GM23248 (cell line): ENCODE measurements around the gene SPG7.

Experiments
- EZH2 ChIP-seq: fragments of 200-600 bp; sonication (generic); IDR thresholded peaks from 2 replicates; pipeline ENCODE4 v1.6.1; 2018; ENCODE audit warnings: antibody characterized with exemption, mild to moderate bottlenecking; ENCODE audit not compliant: insufficient read depth, poor library complexity, severe bottlenecking
- EZH2phosphoT487 ChIP-seq: fragments of 200-600 bp; sonication (generic); IDR thresholded peaks from 2 replicates; pipeline ENCODE4 v1.6.1; 2018; ENCODE audit warnings: antibody characterized with exemption, moderate library complexity, mild to moderate bottlenecking, low read depth; ENCODE audit not compliant: insufficient read depth

DNA sequence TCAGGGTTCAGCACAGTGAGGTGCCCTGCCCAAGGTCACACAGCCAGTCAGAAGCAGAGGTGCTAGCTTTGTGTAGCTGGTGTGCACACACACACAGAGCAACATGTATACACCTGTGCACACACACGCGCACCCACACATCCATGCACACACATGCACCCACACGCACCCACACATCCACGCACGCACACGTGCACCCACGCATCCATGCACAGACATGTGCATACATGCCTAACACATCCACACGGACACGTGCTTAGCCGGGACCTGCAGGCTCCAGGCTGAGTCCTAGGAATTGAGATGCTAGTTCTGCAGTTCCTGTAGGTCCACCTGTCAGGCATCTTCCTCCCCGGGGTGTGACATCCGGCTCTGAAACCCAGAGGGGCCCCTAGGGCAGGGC lies 92.2 kb downstream of the SPG7 start:
- no peak for TF ChIP-seq EZH2
- no peak for TF ChIP-seq EZH2phosphoT487
